RPMI8226 (cell line): ENCODE measurements around the gene KRT33A.
"Not testable (repeated sequence)": the region's sequence is repeated elsewhere in the genome, so short reads cannot be mapped to it uniquely, and the experiment has no call there.

ENCODE experiments used
- DNase-seq: peaks from one replicate; pipeline ENCODE4 v3.0.0-alpha.2; 2015

Gene KRT33A

DNA sequence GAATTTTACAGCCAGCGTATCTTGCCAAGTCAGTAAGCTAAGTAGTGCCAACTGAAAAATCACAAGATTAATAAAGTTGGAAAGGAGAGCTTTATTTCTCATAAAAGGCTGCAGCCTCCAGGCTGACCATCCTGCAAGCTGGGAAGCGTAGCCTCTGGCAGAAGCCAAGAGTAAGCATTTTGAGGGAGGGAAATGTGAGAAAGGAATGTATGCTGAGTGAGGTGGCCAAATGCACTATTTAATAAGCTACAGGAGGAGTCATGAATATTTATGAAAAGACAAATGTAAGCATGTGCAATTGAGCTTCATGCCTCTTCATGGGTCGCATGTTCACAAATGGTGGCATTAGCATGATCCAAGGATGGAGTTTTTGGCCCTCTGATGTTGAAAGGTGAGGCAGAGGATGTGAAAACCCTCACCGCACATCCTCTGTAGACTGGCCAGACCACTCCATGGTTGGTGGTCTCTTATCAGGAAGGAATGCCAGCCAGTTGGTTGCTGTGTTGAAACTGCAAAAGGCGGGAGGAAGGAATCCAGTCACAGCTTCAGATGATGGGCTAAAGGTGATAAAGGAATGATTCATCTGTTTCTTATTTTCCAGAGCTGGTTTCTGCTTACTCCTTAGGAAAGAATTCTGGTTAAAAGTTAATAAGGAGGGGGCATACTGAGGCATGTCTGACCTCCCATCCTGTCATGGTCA is 9.8 kb upstream of the KRT33A start:
- DNase-seq = no peak

GRCh38 chr17:41354536-41354935 is 3.9 kb upstream of the KRT33A start:
- DNase-seq = no peak

DNA sequence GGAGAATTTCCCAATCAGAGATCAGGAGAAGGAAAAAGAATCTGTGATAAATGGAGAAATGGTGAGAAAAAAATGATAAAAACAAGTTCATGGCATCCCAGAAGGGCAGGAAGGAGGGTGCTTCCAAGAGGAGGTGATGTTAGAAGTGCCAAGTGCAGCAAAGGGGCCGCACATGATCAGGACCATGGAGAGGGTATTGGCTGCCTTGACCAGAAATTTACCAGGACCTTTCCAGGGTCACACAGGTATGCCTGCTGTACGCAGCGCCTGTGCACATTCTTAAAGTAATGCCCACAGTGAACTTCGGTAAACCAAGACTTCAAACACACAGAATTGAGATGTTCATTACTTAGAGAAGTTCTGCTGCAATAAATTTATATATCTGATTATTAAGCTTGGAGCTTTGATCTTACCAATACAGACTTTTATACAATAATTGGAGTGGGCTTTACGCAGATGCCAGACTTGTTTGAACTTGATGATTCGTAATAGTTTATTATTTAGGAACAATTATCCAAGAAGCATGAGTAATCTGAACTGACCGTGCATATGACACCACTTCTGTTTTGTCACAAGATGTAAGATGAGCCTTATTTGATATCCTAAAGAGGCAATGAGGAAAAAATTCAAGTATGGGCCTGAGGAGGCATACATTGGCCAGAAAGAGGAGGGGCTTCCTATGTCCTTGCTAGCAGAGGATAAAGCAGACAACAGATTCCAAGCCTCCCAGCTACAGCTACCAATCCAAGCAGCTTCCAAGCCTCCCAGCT is 2.2 kb upstream of the KRT33A start:
- no peak for DNase-seq

GRCh38 chr17:41351177-41351576 is 549 bp upstream of the KRT33A start:
- DNase-seq = no peak

GRCh38 chr17:41347869-41348760 is 2.5 kb downstream of the KRT33A start:
- DNase-seq = no peak

GRCh38 chr17:41346421-41346820 is 4.2 kb downstream of the KRT33A start:
- DNase-seq = not testable (repeated sequence)

- no peak for DNase-seq
Measured at GRCh38 chr17:41345992-41346391, 4.6 kb downstream of the KRT33A start.

DNA sequence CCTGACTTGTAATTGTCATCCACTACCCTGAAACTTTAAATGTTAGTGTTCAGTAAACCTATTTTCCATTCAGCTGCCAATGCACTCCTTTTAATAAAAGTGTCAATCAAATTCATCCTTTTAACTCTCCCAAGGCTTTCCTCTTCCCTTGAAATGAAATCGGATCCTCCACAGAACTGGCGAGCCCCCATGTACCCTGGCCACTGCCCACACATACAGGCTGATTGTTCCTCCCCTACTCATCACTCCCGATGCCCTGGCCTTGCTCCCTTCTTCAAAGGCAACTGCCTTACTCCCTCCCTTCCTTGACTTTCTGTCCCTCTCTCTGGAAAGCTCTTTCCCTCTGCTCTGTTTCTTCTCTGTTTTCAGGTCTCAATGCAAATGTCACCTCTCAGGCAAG is 7.6 kb downstream of the KRT33A start:
- no peak for DNase-seq

- peak; percentile 62 for DNase-seq
Measured at GRCh38 chr17:41340934-41341861, 9.4 kb downstream of the KRT33A start.

DNA sequence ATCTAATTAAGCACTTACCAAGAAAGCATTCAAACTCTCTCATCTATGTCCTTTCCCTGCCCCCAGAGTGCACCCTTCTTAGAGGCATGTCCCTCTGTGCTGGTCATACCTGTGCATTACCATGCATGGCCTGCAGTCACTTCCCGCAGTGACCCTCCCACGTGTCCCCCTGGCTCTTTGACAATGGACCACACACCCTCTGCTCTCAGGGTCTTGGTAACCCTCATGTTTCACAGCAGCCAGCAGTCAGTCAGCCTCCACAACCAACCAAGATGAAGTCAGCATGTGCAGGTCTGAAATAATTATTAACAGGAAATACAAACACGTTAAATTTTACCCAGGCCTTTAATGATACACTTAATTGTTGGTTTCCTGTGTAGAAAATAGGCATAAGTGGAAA is 10.1 kb downstream of the KRT33A start:
- peak; percentile 48 for DNase-seq

DNA sequence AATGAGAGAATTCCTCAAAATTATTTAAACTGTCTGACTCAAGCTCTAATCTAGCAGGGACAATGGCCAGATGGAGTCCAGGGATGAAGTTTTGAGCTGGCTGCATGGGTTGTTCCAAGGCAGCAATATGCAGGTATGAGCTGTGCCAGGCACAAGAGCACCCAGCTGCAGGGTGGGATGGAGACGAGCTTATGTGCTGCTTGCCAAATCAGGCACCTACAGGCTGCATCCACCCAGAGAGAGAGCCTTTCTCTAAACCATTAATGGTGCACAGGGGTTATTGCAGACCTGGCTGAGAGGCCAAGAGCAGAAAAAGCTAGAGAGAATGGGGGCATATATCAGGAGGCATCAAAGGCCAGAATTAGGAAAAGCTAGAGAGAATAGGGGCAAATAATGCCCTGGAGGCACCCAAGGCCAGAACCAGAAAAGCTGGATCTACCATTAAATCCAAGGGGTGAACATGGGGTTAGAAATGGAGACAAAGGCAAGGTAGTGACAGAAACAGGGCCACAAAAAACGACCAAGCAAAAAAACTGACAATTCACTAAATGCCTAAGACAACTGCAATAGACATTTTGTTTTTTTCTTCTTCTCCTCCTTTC is 11.0 kb downstream of the KRT33A start:
- DNase-seq = peak; percentile 55

GRCh38 chr17:41338961-41339485 is 11.6 kb downstream of the KRT33A start:
- peak; percentile 95 for DNase-seq

GRCh38 chr17:41335747-41336146 is 14.9 kb downstream of the KRT33A start:
- no peak for DNase-seq

DNA sequence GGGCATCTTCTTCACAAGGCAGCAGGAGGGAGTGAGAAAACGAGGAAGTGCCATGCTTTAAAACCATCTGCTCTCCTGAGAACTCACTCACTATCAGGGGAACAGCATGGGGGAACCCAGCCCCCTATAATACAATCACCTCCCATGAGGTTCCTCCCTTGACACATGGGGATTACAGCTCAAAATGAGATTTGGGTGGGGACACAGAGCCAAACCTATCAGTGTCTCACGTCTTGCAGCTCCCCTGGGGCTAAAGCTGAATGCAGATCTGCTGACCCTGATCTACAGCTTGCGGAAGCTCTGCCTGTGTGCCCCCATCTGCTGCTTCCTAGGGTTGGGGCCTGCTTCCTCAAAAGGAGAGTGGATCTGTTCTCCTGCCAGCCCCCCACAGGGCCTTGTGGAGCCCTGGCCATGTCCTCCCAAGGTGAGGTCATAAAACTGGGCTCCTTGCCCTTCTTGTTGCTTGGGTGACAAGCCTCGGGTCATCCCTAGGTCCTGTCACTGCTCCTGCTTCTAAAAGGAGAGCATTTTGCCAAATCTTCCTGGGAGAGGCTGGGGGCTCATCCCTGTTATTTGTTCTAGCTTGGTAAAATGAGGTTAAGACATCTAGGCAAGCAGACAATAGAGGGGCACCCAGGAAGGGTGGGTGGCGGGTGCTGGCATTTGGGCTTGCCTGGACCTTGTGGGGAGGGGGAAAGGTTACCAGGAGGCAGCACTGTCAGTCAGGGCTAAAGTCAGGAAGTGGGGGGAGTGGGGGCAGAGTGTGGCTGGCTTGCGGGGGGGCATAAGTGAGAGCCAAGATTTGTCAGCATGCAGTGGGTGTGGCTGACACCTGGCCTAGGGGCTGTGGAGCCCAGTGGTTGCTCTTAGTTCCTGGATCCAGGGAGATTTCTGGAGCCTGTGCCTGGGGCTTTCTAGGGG is 16.0 kb downstream of the KRT33A start:
- peak; percentile 52 for DNase-seq

DNA sequence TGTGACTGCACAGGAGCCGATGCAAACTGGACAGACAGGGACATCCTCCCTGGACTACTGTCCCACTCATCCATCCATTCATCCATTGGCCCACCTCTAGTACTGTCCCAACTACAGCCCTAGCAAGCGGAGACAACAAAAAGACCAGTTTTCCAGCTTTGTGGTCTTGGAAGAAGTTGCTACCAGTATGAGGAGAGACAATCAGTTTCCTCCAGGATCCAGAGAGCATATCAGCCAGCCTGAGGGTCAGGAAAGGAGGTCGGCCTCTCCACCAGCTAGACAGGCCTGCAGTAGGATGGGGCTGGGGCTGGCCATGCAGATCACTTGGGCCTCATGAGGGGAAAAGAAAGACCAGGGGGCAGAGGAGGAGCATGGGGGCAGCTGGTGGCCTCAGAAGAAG is 16.8 kb downstream of the KRT33A start:
- no peak for DNase-seq

DNA sequence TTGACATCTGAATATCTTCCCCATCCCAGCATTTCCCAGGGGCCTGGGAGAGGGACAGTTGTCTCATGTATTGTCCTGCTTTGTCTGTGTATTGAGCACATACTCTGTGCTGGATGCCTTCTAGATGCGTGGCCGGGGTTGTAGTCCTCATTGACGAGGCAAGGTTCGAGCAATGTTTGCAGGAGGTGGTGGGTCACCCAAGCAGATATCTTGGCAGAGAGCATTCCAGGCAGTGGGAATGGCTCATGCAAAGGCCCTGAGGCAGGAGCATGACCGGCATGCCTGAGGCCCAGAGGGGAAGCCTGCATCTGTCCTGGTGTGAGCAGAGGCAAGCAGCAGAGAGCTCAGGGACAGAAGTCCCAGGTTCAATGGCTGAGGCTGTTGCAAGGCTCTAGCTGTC is 17.5 kb downstream of the KRT33A start:
- no peak for DNase-seq

GRCh38 chr17:41332239-41332638 is 18.4 kb downstream of the KRT33A start:
- no peak for DNase-seq

GRCh38 chr17:41331606-41332005 is 19.0 kb downstream of the KRT33A start:
- DNase-seq = no peak

GRCh38 chr17:41329279-41329948 is 21.2 kb downstream of the KRT33A start:
- peak; percentile 51 for DNase-seq

DNA sequence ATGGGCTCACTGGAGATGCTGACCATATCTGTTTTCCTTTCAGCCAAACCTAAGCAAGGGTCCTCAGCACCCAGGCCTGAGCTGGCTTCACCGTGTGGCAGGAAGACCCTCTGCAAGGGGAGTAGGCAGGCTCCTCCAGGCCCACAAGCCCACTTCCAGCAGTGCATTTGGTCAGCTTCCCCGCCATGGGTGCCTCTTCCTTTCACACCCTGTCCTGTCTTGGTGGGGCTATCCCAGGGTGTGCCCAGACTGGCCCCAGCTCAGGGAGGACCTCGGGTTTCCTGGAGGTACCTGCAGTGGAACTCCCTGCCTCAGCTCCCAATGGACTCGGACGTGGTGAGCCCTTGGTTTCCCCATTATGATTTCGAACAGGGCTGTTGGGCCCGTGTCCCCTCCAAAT is 22.4 kb downstream of the KRT33A start:
- DNase-seq = no peak
